HCT116 (cell line): Measurements from ENCODE around the gene ARHGAP40. TPM values are rescaled to one million over a fixed set of nuclear protein-coding genes. Genes with fewer than 3 reads are reported as not detected.

ENCODE experiments used
- ATAC-seq: fragments of 200-7000 bp; cut with Tn5 transposase; 2 replicates; pipeline ENCODE4 v1.9.1; 2020; ENCODE audit warnings: mild to moderate bottlenecking, moderate library complexity
- BruUV-seq: library from RNA; stranded (reverse); fragments of 400-500 nt; replicated peaks from 2 replicates; lab custom pipeline; 2021; lab: Mats Ljungman, UMichigan
- CTCF ChIA-PET: fragments of 300-600 bp; sonication (Branson Sonifier 250); formaldehyde crosslinking; loops from one replicate; lab custom pipeline; 2021; ENCODE audit warnings: antibody characterized with exemption; lab: Charles Lee
- POLR2A ChIA-PET: fragments of 300-600, 350-600 bp; sonication (Branson Sonifier 250); formaldehyde crosslinking; loops from one replicate; lab custom pipeline; 2021; ENCODE audit warnings: antibody characterized with exemption; lab: Charles Lee
- RAD21 ChIA-PET, 2 experiments: fragments of 300-600 bp; sonication (Branson Sonifier 250); formaldehyde crosslinking; loops; one replicate each; lab custom pipeline; 2023; ENCODE audit warnings: low total read pairs in 2 of 2; ENCODE audit not compliant: uncharacterized antibody in 2 of 2, unreplicated experiment in 2 of 2, low non-redundant PET in 1 of 2; lab: Charles Lee
- DNase-seq: peaks from one replicate; pipeline ENCODE4 v3.0.0-alpha.2; 2010; ENCODE audit warnings: low read depth, low spot score
- H2AFZ ChIP-seq: fragments of 200-600 bp; shearing (Covaris generic), sonication (generic); 2 replicates; pipeline ENCODE4 v1.6.1; 2017; ENCODE audit warnings: low read depth, mixed run types, mixed read lengths, antibody characterized with exemption, low read length; ENCODE audit not compliant: poor library complexity, severe bottlenecking
- H3K27ac ChIP-seq: 2 replicates; pipeline ENCODE4 v1.5.1; 2012; ENCODE audit warnings: low read depth, low read length
- H3K27me3 ChIP-seq: fragments of 200-600 bp; sonication (generic); 2 replicates; pipeline ENCODE4 v1.6.1; 2016; ENCODE audit warnings: mixed run types, low read length, mixed read lengths; ENCODE audit not compliant: insufficient read depth
- H3K36me3 ChIP-seq, 2 experiments: fragments of 200-500 bp in 1 of 2; fragments of 200-600 bp in 1 of 2; sonication (Bioruptor generic) in 1 of 2; sonication (generic) in 1 of 2; 2 replicates each; pipeline versions ENCODE4 v1.5.1 to v1.6.1; 2014 to 2016; ENCODE audit warnings: low read length in 2 of 2, inconsistent platforms in 1 of 2, mixed read lengths in 1 of 2, mixed run types in 1 of 2; ENCODE audit not compliant: insufficient read depth in 2 of 2, control insufficient read depth in 1 of 2
- H3K4me1 ChIP-seq, 2 experiments: fragments of 200-600 bp in 1 of 2; sonication (generic) in 1 of 2; 2 replicates each; pipeline versions ENCODE4 v1.5.1 to v1.6.1; 2012 to 2017; ENCODE audit warnings: low read length in 2 of 2, inconsistent platforms in 1 of 2, mild to moderate bottlenecking in 1 of 2, mixed read lengths in 1 of 2, mixed run types in 1 of 2, moderate library complexity in 1 of 2; ENCODE audit not compliant: insufficient read depth in 2 of 2, control insufficient read depth in 1 of 2
- H3K4me2 ChIP-seq: fragments of 200-600 bp; sonication (generic); 2 replicates; pipeline ENCODE4 v1.6.1; 2017; ENCODE audit warnings: mixed run types, low read length, mixed read lengths
- H3K4me3 ChIP-seq, 2 experiments: fragments of 200-600 bp in 1 of 2; sonication (generic) in 1 of 2; replicated peaks in 1 of 2; 2 replicates each; pipeline ENCODE4 v1.5.1; 2011 to 2016; ENCODE audit warnings: low read length in 2 of 2, control low read depth in 1 of 2, low read depth in 1 of 2, mild to moderate bottlenecking in 1 of 2, mixed read lengths in 1 of 2, mixed run types in 1 of 2
- H3K79me2 ChIP-seq: fragments of 200-600 bp; sonication (generic); 2 replicates; pipeline ENCODE4 v1.6.1; 2017; ENCODE audit warnings: mild to moderate bottlenecking, mixed run types, low read length, moderate library complexity, mixed read lengths; ENCODE audit not compliant: insufficient read depth
- H3K9ac ChIP-seq: fragments of 200-600 bp; sonication (generic); 2 replicates; pipeline ENCODE4 v1.6.1; 2016; ENCODE audit warnings: low read length, mixed read lengths
- H3K9me2 ChIP-seq: fragments of 200-600 bp; sonication (generic), shearing (Covaris generic); 2 replicates; pipeline ENCODE4 v1.6.1; 2017; ENCODE audit warnings: mixed run types, mild to moderate bottlenecking, moderate library complexity; ENCODE audit not compliant: insufficient read depth
- H3K9me3 ChIP-seq, 2 experiments: fragments of 200-500 bp in 1 of 2; fragments of 200-600 bp in 1 of 2; sonication (Bioruptor generic) in 1 of 2; sonication (generic) in 1 of 2; 2 replicates each; pipeline ENCODE4 v1.6.1; 2014 to 2017; ENCODE audit warnings: low read length in 2 of 2, mixed read lengths in 2 of 2, inconsistent platforms in 1 of 2, low read depth in 1 of 2, mild to moderate bottlenecking in 1 of 2, mixed run types in 1 of 2, moderate library complexity in 1 of 2; ENCODE audit not compliant: control insufficient read depth in 1 of 2, insufficient read depth in 1 of 2
- H4K20me1 ChIP-seq: fragments of 200-600 bp; sonication (generic), shearing (Covaris generic); 2 replicates; pipeline ENCODE4 v1.6.1; 2017; ENCODE audit warnings: mixed run types, mild to moderate bottlenecking, moderate library complexity; ENCODE audit not compliant: insufficient read depth
- ATF3 ChIP-seq: IDR thresholded peaks from 2 replicates; pipeline ENCODE4 v1.6.1; 2012
- CBX3 ChIP-seq: IDR thresholded peaks from 2 replicates; pipeline ENCODE4 v1.6.1; 2012; ENCODE audit warnings: low read depth
- CEBPB ChIP-seq: IDR thresholded peaks from 2 replicates; pipeline ENCODE4 v1.6.1; 2012; ENCODE audit warnings: low read depth
- CTCF ChIP-seq, 3 experiments: fragments of 200-600 bp in 1 of 3; sonication (generic) in 1 of 3; IDR thresholded peaks in 2 of 3; conservative IDR thresholded peaks in 1 of 3; 2 replicates each; pipeline ENCODE4 v1.5.1; 2012 to 2017; ENCODE audit warnings: low read depth in 2 of 3, low read length in 2 of 3, antibody characterized with exemption in 1 of 3, borderline replicate concordance in 1 of 3, control low read depth in 1 of 3, mild to moderate bottlenecking in 1 of 3, mixed read lengths in 1 of 3, mixed run types in 1 of 3, moderate library complexity in 1 of 3; ENCODE audit not compliant: insufficient read depth in 1 of 3
- EGR1 ChIP-seq: IDR thresholded peaks from 2 replicates; pipeline ENCODE4 v1.6.1; 2012; ENCODE audit warnings: low read depth
- ELF1 ChIP-seq: IDR thresholded peaks from 2 replicates; pipeline ENCODE4 v1.6.1; 2012; ENCODE audit warnings: low read depth, borderline replicate concordance
- EZH2 ChIP-seq: fragments of 200-600 bp; sonication (generic); IDR thresholded peaks from 2 replicates; pipeline ENCODE4 v1.6.1; 2017; ENCODE audit warnings: antibody characterized with exemption, mixed run types
- EZH2phosphoT487 ChIP-seq: fragments of 200-600 bp; IDR thresholded peaks from 2 replicates; pipeline ENCODE4 v1.6.1; 2018; ENCODE audit warnings: antibody characterized with exemption, borderline replicate concordance
- JUND ChIP-seq: IDR thresholded peaks from 2 replicates; pipeline ENCODE4 v1.6.1; 2012
- MAX ChIP-seq: IDR thresholded peaks from 2 replicates; pipeline ENCODE4 v1.6.1; 2012
- POLR2A ChIP-seq: IDR thresholded peaks from 2 replicates; pipeline ENCODE4 v1.7.0; 2011; ENCODE audit warnings: borderline replicate concordance; ENCODE audit not compliant: insufficient read depth, insufficient read length; ENCODE audit errors: extremely low read depth
- POLR2AphosphoS5 ChIP-seq: IDR thresholded peaks from 2 replicates; pipeline ENCODE4 v1.6.1; 2011; ENCODE audit warnings: mild to moderate bottlenecking, low read depth, low read length, moderate library complexity
- RAD21 ChIP-seq: IDR thresholded peaks from 2 replicates; pipeline ENCODE4 v1.6.1; 2012; ENCODE audit warnings: low read depth, mild to moderate bottlenecking
- SIN3A ChIP-seq: IDR thresholded peaks from 2 replicates; pipeline ENCODE4 v1.6.1; 2012; ENCODE audit warnings: low read depth
- SP1 ChIP-seq: IDR thresholded peaks from 2 replicates; pipeline ENCODE4 v1.6.1; 2012; ENCODE audit warnings: low read depth
- SRF ChIP-seq: IDR thresholded peaks from 2 replicates; pipeline ENCODE4 v1.6.1; 2012; ENCODE audit warnings: low read depth
- ZBTB33 ChIP-seq: IDR thresholded peaks from 2 replicates; pipeline ENCODE4 v1.6.1; 2011; ENCODE audit warnings: mild to moderate bottlenecking, low read length, moderate library complexity; ENCODE audit not compliant: insufficient replicate concordance; ENCODE audit errors: extremely low read depth
- ZFX ChIP-seq: fragments of 450-650 bp; IDR thresholded peaks from 2 replicates; pipeline ENCODE4 v1.6.1; 2017
- ZNF274 ChIP-seq: fragments of 200-500 bp; sonication (Bioruptor generic); IDR thresholded peaks from 2 replicates; pipeline ENCODE4 v1.6.1; 2014; ENCODE audit warnings: mild to moderate bottlenecking, low read depth, low read length, inconsistent platforms
- intact Hi-C: fragments of 100-400 bp; cut with micrococcal nuclease; formaldehyde crosslinking; loops from 2 replicates; pipeline ENCODE4 v1.10.0; 2022
- total RNA-seq: library from RNA; stranded (reverse); gene quantifications from one replicate; pipeline ENCODE4 v1.2.1, GENCODE V29; 2021; ENCODE audit not compliant: unreplicated experiment

The ARHGAP40 gene
- total RNA-seq, 1 experiment from 2014 or later = 3.4 TPM

GRCh38 chr20:38640521-38640920, 38.9 kb downstream of the ARHGAP40 start:
- H3K9ac ChIP-seq = no peak overlapping the region
- H3K4me3 ChIP-seq = no peak overlapping the region
- no peak for DNase-seq
- H3K27ac ChIP-seq = no peak overlapping the region
- ATAC-seq = no peak
- TF ChIP-seq ZNF274 = no peak
- TF ChIP-seq ZFX = no peak
- TF ChIP-seq EZH2 = no peak
- TF ChIP-seq ELF1 = no peak
- TF ChIP-seq CTCF (IDR thresholded peaks at IDR 0.05 in 2 of 3, conservative IDR thresholded peaks at IDR 0.05 in 1 of 3; ENCODE audit: borderline replicate concordance in 1 of 3, insufficient read depth in 1 of 3, low read depth in 2 of 3, low read length in 2 of 3) = no peak
- no peak for TF ChIP-seq ZBTB33
- TF ChIP-seq SIN3A = no peak
- TF ChIP-seq MAX = no peak
- no peak for TF ChIP-seq POLR2AphosphoS5
- no peak for TF ChIP-seq EZH2phosphoT487
- TF ChIP-seq CEBPB = no peak
- no peak for TF ChIP-seq POLR2A
- no peak for TF ChIP-seq JUND
- TF ChIP-seq CBX3 = no peak
- no peak for TF ChIP-seq EGR1
- no peak for TF ChIP-seq SRF
- no peak for TF ChIP-seq SP1
- no peak for TF ChIP-seq RAD21
- TF ChIP-seq ATF3 = no peak
- no peaks in the 10 kb centered on the region for H4K20me1 ChIP-seq
- H3K4me2 ChIP-seq = no peak overlapping the region
- no peaks in the 10 kb centered on the region for H3K9me3 ChIP-seq
- no peaks in the 10 kb centered on the region for H3K79me2 ChIP-seq
- CTCF ChIA-PET = no interaction called here
- POLR2A ChIA-PET = no interaction called here
- no peaks in the 10 kb centered on the region for H3K27me3 ChIP-seq
- H3K4me1 ChIP-seq = no peaks in the 10 kb centered on the region
- RAD21 ChIA-PET = no interaction called here
- H2AFZ ChIP-seq = no peak overlapping the region
- no peaks in the 10 kb centered on the region for H3K36me3 ChIP-seq
- no peaks in the 10 kb centered on the region for H3K9me2 ChIP-seq
- BruUV-seq = no TSS peak
- intact Hi-C loops = no loop called here
